Astrocyte of the spinal cord (primary cell): ENCODE data around the gene CD55.
A peak's percentile ranks its signal among the peaks of the same experiment; 100 is the strongest.

Experiments
- DNase-seq: peaks from one replicate; pipeline ENCODE4 v3.0.0; 2011; ENCODE audit warnings: low read depth, low spot score
- H3K4me3 ChIP-seq: 2 replicates; pipeline ENCODE4 v1.5.1; 2011; ENCODE audit warnings: low read depth, mild to moderate bottlenecking, low read length, moderate library complexity
- in situ Hi-C: cut with HindIII; loops from 2 replicates; pipeline ENCODE4 v1.10.0; 2017; ENCODE audit warnings: low sequenced_read_pairs
- TF ChIP-seq, protein P1 (sequence below): IDR thresholded peaks from 2 replicates; pipeline ENCODE4 v1.5.1; 2012; ENCODE audit warnings: low read depth, mild to moderate bottlenecking, low read length, inconsistent platforms

The CD55 gene

DNA sequence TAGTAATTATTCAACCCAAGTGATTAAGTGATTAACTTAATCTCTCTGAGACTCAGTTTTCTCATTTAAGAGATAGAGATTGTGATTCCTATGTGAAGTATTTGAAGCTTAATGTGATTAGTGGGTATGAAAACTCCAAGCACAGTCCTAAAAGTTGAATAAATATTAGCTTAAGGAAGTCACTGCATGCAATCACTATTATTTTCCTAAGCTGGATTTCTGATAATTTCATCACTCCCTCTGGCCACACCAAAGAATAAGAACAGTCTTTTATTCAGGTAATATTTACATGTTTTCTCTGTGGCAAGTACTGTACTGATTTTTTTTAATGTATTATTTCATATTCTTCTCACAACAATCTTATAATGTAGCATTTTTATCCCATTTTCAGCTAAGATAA lies 31.1 kb downstream of the CD55 start:
- TF ChIP-seq, protein P1, sequence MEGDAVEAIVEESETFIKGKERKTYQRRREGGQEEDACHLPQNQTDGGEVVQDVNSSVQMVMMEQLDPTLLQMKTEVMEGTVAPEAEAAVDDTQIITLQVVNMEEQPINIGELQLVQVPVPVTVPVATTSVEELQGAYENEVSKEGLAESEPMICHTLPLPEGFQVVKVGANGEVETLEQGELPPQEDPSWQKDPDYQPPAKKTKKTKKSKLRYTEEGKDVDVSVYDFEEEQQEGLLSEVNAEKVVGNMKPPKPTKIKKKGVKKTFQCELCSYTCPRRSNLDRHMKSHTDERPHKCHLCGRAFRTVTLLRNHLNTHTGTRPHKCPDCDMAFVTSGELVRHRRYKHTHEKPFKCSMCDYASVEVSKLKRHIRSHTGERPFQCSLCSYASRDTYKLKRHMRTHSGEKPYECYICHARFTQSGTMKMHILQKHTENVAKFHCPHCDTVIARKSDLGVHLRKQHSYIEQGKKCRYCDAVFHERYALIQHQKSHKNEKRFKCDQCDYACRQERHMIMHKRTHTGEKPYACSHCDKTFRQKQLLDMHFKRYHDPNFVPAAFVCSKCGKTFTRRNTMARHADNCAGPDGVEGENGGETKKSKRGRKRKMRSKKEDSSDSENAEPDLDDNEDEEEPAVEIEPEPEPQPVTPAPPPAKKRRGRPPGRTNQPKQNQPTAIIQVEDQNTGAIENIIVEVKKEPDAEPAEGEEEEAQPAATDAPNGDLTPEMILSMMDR = no peak
- peak; percentile 47 for DNase-seq
- in situ Hi-C loops = no loop called here
- H3K4me3 ChIP-seq = no peak overlapping the region

DNA sequence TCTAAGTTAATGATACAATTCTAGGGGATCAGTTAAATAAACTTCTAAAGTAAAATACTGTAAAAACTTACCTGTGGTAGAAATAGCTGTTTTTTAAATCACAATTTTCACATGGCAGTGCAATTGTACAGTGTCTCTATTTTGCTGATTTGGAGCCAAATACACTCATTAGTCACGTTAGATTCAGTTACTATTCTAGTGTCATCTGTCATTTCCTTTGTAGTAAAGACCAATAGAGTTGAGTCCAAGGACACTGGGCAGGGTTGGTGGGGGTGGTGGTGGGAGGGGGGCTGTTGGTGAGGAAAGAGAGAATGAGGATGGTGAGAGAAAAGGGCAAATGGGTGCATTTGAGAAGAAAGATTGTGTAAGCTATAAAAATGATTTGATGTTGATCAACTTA lies 33.6 kb downstream of the CD55 start:
- TF ChIP-seq, protein P1 = no peak
- DNase-seq = no peak
- no peak overlapping the region for H3K4me3 ChIP-seq
- in situ Hi-C loops = no loop called here

DNA sequence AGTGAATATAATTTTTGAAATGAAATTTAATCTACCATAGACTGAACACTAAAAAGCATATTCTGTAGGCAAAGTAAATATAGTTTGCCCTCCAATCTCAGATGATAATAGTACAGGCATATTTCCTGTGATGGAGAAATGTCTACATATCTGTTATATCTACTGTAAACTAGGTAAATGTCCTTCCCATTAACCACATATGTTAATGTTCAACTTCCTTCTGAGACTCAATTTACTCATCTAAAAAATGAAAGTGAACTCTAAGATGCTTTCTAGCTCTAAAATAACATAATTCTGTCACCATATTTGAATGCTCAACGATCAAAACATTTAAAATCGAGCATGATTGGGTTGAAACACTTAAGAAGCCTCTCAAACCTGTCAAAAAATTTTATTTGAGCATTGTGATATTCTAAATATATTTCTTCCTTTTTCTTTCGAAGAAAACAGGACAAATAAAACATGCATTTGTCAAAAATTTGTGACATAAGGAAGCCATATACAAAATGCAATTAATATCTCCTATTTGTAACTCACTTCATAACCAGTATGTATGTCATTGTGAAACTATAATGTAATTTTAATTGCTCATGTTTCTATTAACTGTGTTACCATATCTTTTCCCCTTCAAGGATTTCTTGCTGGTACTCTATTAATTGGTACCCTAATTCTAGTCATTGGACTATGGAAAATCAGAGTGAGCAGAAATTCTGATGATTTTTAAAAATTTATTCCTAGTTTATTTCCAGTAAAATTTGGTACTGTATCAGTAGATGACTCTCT lies 34.2 kb downstream of the CD55 start:
- in situ Hi-C loops = no loop called here
- no peak for DNase-seq
- TF ChIP-seq, protein P1 = no peak
- no peak overlapping the region for H3K4me3 ChIP-seq

DNA sequence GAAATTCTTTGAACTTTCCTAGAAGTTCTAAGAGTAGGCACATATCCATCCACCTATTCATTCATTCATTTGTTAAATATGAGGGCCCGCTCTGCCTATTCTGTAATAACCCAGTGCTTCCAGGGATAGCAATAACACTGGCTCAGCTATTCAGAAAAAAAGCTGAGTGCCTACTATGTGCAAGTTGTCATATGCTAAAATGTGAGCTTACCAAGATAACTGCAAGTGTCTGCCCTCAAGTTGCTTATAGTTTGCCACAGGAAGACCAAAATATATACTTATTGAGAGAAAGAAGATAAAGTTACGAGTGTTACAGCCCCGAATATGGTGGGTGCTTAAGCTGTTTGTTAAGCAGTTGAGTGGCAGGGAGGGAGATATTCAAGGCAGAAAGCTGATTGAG lies 39.6 kb downstream of the CD55 start:
- DNase-seq = no peak
- in situ Hi-C loops = no loop called here
- TF ChIP-seq, protein P1 = no peak
- H3K4me3 ChIP-seq = no peak overlapping the region

DNA sequence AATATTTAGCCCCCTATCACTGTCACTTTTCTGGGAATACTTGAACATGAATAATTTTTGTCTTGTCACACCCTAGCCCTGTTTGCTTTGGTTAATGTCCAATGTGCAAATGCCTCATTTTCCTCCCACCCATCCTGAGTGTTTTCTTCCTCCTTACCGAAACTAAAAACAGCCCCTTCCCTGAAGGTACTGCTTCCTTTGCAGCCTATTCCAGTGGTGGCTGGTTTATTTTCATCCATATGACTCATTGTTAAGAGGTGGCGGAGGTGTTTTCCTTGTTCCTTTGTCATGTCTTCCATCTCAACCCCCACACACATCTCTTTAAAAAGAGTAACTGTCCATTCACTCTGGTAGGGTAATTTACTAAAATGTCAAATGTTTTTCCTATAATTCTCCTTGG lies 40.4 kb downstream of the CD55 start:
- TF ChIP-seq, protein P1 = no peak
- no peak overlapping the region for H3K4me3 ChIP-seq
- in situ Hi-C loops = no loop called here
- no peak for DNase-seq

DNA sequence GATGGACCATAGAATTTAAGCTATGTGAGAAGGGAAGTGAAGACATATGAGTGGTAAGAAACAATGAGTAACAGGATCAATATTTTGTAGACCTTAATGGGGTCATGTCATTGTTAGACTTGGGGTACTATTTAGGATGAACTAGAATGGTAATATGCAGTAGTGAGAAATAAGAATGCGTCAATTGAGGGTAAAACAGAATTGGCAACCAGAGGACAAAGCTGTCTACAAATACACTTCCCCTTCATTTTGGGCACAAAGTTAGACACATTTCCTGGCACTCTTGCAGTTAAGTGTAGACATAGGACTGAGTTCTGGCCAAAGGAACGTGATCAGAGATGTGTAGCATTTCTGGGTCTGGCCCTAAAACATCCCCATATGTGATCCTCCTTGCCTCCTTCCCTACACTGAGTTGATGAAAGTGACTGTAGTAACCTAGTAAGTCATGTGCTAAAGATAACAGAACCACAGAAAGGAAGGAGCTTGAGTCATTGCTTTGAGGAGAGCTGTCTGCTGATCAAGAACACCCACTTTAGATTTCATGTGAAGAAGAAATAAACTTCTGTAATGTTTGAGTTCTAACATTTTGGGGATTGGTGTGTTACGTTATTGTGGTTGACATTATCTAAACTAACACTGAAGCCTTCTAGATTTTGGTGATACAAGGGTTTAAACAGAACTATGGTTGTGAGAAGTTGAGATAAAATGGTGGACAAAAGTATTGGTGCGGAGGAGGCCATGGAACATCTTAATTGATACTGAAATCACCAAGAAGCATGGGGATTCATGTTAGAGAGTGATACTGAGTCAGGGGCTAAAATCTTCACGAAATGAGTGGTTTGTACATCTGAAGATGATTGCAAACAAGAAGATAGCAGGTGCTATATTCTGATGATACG lies 41.7 kb downstream of the CD55 start:
- DNase-seq = peak; percentile 30
- TF ChIP-seq, protein P1 = no peak
- H3K4me3 ChIP-seq = no peak overlapping the region
- in situ Hi-C loops = no loop called here
